ENCODE results near the gene APOL3. TPM values are rescaled to one million over a fixed set of nuclear protein-coding genes. Genes with fewer than 3 reads are reported as not detected.

APOL3 gene
- total RNA-seq, 1 experiment from 2014 or later: not detected

DNA sequence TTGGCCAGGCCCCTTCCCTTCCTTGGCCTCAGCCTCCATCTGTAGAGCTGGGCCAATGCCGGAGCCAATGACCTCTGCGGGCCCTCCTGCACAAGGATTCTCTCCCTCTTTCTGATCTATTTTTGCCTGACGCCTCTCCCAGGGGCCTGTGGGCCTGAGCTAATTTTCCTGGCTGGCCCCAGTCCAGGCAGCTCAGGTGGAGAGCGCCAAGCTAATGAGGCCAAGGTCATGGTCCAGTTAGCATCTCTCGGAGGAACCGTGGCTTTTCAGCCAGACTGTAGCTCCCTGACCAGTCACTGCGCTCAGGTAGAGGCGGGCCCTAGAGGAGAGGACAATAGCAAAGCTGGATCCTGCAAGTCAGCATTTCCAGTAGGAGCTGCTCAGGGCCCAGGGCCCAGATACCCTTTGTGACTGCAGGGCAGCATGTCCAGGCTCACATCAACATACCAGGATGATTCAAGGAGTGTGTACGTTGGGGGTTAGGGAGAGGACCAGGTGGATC lies 43.5 kb downstream of the APOL3 start:
- H3K4me3 ChIP-seq (ENCODE audit: low read length): no peak overlapping the region
- no peak for ATAC-seq
- CTCF ChIA-PET: no interaction called here

GRCh38 chr22:36116127-36116526 lies 44.4 kb downstream of the APOL3 start:
- POLR2A ChIA-PET (ENCODE audit: unreplicated experiment): no interaction called here
- no peaks in the 10 kb centered on the region for H3K9me2 ChIP-seq (replicated peaks; ENCODE audit: low read length)
- intact Hi-C loops (cut with micrococcal nuclease): no loop called here
- no peak overlapping the region for H3K4me2 ChIP-seq (ENCODE audit: low read length)
- no peaks in the 10 kb centered on the region for H4K20me1 ChIP-seq (ENCODE audit: low read length)
- no peaks in the 10 kb centered on the region for H3K79me2 ChIP-seq (ENCODE audit: low read length)
- DNase-seq (no peak), ATAC-seq (no peak)
- no peak overlapping the region for H3K4me3 ChIP-seq (ENCODE audit: low read length)
- H2AFZ ChIP-seq (ENCODE audit: low read length): no peak overlapping the region
- no peak overlapping the region for H3K27ac ChIP-seq (ENCODE audit: low read length)
- H3K4me1 ChIP-seq (ENCODE audit: insufficient read depth, low read length): no peaks in the 10 kb centered on the region
- CTCF ChIA-PET: no interaction called here
- H3K9me3 ChIP-seq (ENCODE audit: low read length): no peaks in the 10 kb centered on the region
- H3K27me3 ChIP-seq (ENCODE audit: low read length): no peaks in the 10 kb centered on the region
- TF ChIP-seq EZH2 (IDR thresholded peaks at IDR 0.05; ENCODE audit: low read length, unreplicated experiment) (no peak), CTCF (conservative IDR thresholded peaks at IDR 0.05; ENCODE audit: low read depth, low read length) (no peak), EZH2phosphoT487 (IDR thresholded peaks at IDR 0.05; ENCODE audit: borderline replicate concordance, low read length) (no peak)
- H3K9ac ChIP-seq (ENCODE audit: low read length): no peak overlapping the region
- no peaks in the 10 kb centered on the region for H3F3A ChIP-seq (ENCODE audit: low read length, unreplicated experiment)
- no TSS peak for BruUV-seq (replicated peaks)
- H3K36me3 ChIP-seq (ENCODE audit: low read depth, low read length): no peaks in the 10 kb centered on the region

More for the DNA sequence above, 43.5 kb downstream of the APOL3 start:
- POLR2A ChIA-PET (ENCODE audit: unreplicated experiment): no interaction called here
- Histone ChIP-seq H3K4me1 (ENCODE audit: insufficient read depth, low read length) (no peaks in the 10 kb centered on the region), H3K9me3 (ENCODE audit: low read length) (no peaks in the 10 kb centered on the region), H3F3A (ENCODE audit: low read length, unreplicated experiment) (no peaks in the 10 kb centered on the region), H3K9ac (ENCODE audit: low read length) (no peak overlapping the region), H3K9me2 (replicated peaks; ENCODE audit: low read length) (no peaks in the 10 kb centered on the region), H3K79me2 (ENCODE audit: low read length) (no peaks in the 10 kb centered on the region), H4K20me1 (ENCODE audit: low read length) (no peaks in the 10 kb centered on the region), H3K36me3 (ENCODE audit: low read depth, low read length) (no peaks in the 10 kb centered on the region), H3K4me2 (ENCODE audit: low read length) (no peak overlapping the region), H2AFZ (ENCODE audit: low read length) (no peak overlapping the region), H3K27me3 (ENCODE audit: low read length) (no peaks in the 10 kb centered on the region), H3K27ac (ENCODE audit: low read length) (no peak overlapping the region)
- BruUV-seq (replicated peaks): no TSS peak
- TF ChIP-seq EZH2 (IDR thresholded peaks at IDR 0.05; ENCODE audit: low read length, unreplicated experiment) (no peak), EZH2phosphoT487 (IDR thresholded peaks at IDR 0.05; ENCODE audit: borderline replicate concordance, low read length) (no peak), CTCF (conservative IDR thresholded peaks at IDR 0.05; ENCODE audit: low read depth, low read length) (no peak)
- intact Hi-C loops (cut with micrococcal nuclease): no loop called here
- DNase-seq: no peak

DNA sequence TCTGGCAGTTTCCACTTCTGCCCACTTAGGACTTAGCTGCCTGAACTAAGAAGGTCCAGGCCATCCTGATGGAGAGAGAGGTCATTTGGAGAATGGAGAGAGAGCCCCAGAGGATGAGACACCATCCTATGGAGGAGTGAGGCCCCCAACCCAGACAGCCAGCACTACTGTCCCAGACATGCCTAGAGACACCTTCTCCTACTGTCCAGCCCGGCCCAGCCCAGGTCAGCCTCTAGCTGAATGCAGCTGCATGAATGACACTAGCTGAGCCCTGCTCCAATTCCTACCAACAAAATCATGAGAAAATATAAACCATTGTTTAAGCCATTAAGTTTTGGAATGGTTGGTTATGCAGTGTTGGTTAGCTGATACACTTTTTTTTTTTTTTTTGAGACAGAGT lies 47.4 kb downstream of the APOL3 start:
- Histone ChIP-seq H3K27me3 (ENCODE audit: low read length) (no peaks in the 10 kb centered on the region), H3K9me2 (replicated peaks; ENCODE audit: low read length) (no peaks in the 10 kb centered on the region), H3K27ac (ENCODE audit: low read length) (no peak overlapping the region), H3K36me3 (ENCODE audit: low read depth, low read length) (no peaks in the 10 kb centered on the region), H2AFZ (ENCODE audit: low read length) (no peak overlapping the region), H3F3A (ENCODE audit: low read length, unreplicated experiment) (no peaks in the 10 kb centered on the region), H3K9ac (ENCODE audit: low read length) (no peak overlapping the region), H3K4me2 (ENCODE audit: low read length) (no peak overlapping the region), H3K79me2 (ENCODE audit: low read length) (no peaks in the 10 kb centered on the region), H3K4me3 (ENCODE audit: low read length) (no peak overlapping the region), H3K9me3 (ENCODE audit: low read length) (no peaks in the 10 kb centered on the region), H3K4me1 (ENCODE audit: insufficient read depth, low read length) (no peaks in the 10 kb centered on the region), H4K20me1 (ENCODE audit: low read length) (no peaks in the 10 kb centered on the region)
- TF ChIP-seq EZH2phosphoT487 (IDR thresholded peaks at IDR 0.05; ENCODE audit: borderline replicate concordance, low read length): no peak
- TF ChIP-seq CTCF (conservative IDR thresholded peaks at IDR 0.05; ENCODE audit: low read depth, low read length): no peak
- TF ChIP-seq EZH2 (IDR thresholded peaks at IDR 0.05; ENCODE audit: low read length, unreplicated experiment): no peak
- POLR2A ChIA-PET (ENCODE audit: unreplicated experiment): no interaction called here
- CTCF ChIA-PET: no interaction called here
- intact Hi-C loops (cut with micrococcal nuclease): no loop called here
- DNase-seq (no peak), ATAC-seq (no peak)
- no TSS peak for BruUV-seq (replicated peaks)
